Gastroesophageal sphincter (tissue), 3 donors: ENCODE measurements around the gene SEMA5B.

Experiments used
- CTCF ChIP-seq, 4 experiments: fragments of 200-600 bp in 2 of 4; fragments of 450-650 bp in 2 of 4; sonication (generic) in 1 of 4; IDR thresholded peaks; one replicate each; pipeline ENCODE4 v1.5.1; 2017 to 2019; ENCODE audit warnings: antibody characterized with exemption in 4 of 4, mild to moderate bottlenecking in 2 of 4, moderate library complexity in 2 of 4
- EP300 ChIP-seq: sonication (generic); formaldehyde crosslinking; IDR thresholded peaks from one replicate; pipeline ENCODE4 v1.6.1; 2017; ENCODE audit warnings: antibody characterized with exemption, mild to moderate bottlenecking
- POLR2A ChIP-seq, 2 donors: fragments of 450-650 bp; IDR thresholded peaks; one replicate each; pipeline ENCODE4 v1.6.1; 2017; ENCODE audit warnings: antibody characterized with exemption in 2 of 2, mild to moderate bottlenecking in 2 of 2, moderate library complexity in 1 of 2

DNA sequence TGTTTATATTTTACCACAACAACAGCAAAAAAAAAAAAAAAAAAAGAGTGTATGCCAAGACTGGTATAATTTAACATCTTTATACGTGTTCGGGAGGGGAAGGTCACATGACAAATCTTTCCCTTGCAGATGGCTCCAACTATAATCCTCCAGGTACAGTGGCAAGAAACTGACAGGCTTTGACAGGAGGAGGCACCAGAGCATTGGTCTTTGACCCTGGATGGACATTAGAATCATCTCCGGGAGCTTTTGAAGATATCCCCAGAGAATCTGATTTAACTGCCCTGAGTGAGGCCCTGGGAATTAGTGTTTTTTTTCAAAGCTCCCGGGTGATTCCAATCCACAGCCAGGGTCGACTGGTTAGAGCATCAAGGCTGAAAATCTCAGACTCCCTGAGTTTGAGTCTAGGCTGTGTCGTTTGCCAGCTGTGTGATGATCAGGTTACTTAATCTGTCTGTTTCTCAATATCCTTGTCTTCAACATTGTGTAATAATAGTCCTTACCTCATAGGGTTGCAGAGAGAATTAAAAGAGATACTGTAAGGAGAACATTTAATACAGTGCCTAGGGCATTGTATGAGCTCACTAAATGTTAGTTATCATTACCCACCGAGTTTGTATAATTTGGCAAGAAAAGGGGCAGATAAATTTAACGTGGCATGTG, 8.9 kb upstream of the SEMA5B start:
- TF ChIP-seq POLR2A (IDR thresholded peaks at IDR 0.05) = no peak
- TF ChIP-seq CTCF (IDR thresholded peaks at IDR 0.05) = no peak
- TF ChIP-seq EP300 = no peak
